GM11168 (cell line): ENCODE data around the gene DIO1.

Source experiments
- in situ Hi-C: fragments of 300-500 bp; cut with MboI; formaldehyde crosslinking; loops from one replicate; pipeline ENCODE4 v1.12.0; 2022; ENCODE audit warnings: low sequenced_read_pairs; ENCODE audit not compliant: unreplicated experiment

DIO1 gene

GRCh38 chr1:53891678-53892077 is 2.3 kb upstream of the DIO1 start:
- in situ Hi-C loops: no loop called here

GRCh38 chr1:53892911-53893310 is 1.1 kb upstream of the DIO1 start:
- in situ Hi-C loops: no loop called here

- in situ Hi-C loops: no loop called here
Measured at GRCh38 chr1:53894644-53895043, 657 bp downstream of the DIO1 start.

- in situ Hi-C loops: no loop called here
Measured at GRCh38 chr1:53895421-53895820, 1.4 kb downstream of the DIO1 start.

GRCh38 chr1:53896635-53897229 is 2.7 kb downstream of the DIO1 start:
- in situ Hi-C loops: no loop called here

- in situ Hi-C loops: no loop called here
Measured at GRCh38 chr1:53899206-53899628, 5.2 kb downstream of the DIO1 start.

- in situ Hi-C loops: no loop called here
Measured at GRCh38 chr1:53899708-53900107, 5.7 kb downstream of the DIO1 start.

- in situ Hi-C loops: no loop called here
Measured at GRCh38 chr1:53902235-53903138, 8.5 kb downstream of the DIO1 start.

GRCh38 chr1:53905509-53905908 is 11.5 kb downstream of the DIO1 start:
- in situ Hi-C loops: no loop called here

GRCh38 chr1:53906121-53906520 is 12.1 kb downstream of the DIO1 start:
- in situ Hi-C loops: no loop called here

GRCh38 chr1:53909946-53910345 is 16.0 kb downstream of the DIO1 start:
- in situ Hi-C loops: no loop called here

- in situ Hi-C loops: no loop called here
Measured at GRCh38 chr1:53911442-53911841, 17.5 kb downstream of the DIO1 start.

GRCh38 chr1:53913352-53914033 is 19.5 kb downstream of the DIO1 start:
- in situ Hi-C loops: no loop called here

GRCh38 chr1:53918343-53918742 is 24.4 kb downstream of the DIO1 start:
- in situ Hi-C loops: no loop called here

- in situ Hi-C loops: no loop called here
Measured at GRCh38 chr1:53919675-53920066, 25.7 kb downstream of the DIO1 start.

- in situ Hi-C loops: no loop called here
Measured at GRCh38 chr1:53927376-53927881, 33.4 kb downstream of the DIO1 start.

- in situ Hi-C loops: no loop called here
Measured at GRCh38 chr1:53929246-53929960, 35.4 kb downstream of the DIO1 start.

GRCh38 chr1:53930932-53931331 is 36.9 kb downstream of the DIO1 start:
- in situ Hi-C loops: no loop called here

- in situ Hi-C loops: no loop called here
Measured at GRCh38 chr1:53931523-53931922, 37.5 kb downstream of the DIO1 start.

- in situ Hi-C loops: no loop called here
Measured at GRCh38 chr1:53934170-53934765, 40.3 kb downstream of the DIO1 start.
